Activated gamma-delta T cell treated with Interleukin-2 at 50 U/mL for 16 hours (primary cell): ENCODE measurements around the gene ATRAID.

ENCODE experiments used
- DNase-seq: peaks from one replicate; pipeline ENCODE4 v3.0.0-alpha.2; 2020

The ATRAID gene

GRCh38 chr2:27251766-27252165, 39.9 kb downstream of the ATRAID start:
- DNase-seq = no peak

DNA sequence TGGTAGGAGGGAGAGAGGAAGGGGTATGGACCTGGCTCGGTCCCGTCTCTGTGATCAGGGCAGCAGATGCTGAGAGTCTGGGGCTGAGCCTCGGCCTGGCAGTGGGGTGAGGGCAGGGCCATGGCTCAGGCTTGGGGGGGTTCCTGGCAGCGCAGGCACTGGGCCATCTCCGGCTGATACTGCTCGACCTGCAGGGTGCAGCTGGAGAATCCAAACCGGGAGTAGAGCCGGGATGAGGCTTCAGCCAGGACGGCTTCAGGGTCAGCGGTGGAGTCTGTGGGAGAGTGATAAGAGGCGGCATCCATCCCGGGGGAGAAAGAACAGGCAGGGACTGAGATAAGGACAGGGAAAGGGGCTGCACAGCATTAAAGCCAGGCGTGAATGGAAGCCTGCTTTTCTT, 43.3 kb downstream of the ATRAID start:
- no peak for DNase-seq

DNA sequence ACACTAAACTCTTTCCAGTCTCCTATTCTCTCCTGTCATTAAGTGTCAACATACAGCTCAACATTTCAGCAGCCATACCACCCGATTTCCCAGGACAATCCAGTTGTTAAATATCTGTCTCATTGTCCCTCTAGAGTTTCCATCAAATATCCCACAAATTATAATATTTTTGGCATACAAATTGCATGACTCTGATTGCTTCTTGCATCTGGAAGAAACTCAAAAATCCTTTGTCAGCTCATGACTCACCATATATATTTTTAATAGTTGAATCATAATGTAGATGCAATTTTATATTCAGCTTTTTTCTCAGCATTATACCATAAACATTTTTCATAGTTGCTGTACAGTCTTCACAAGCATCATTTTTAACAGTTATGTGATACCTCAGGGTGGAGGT, 43.8 kb downstream of the ATRAID start:
- DNase-seq = no peak

DNA sequence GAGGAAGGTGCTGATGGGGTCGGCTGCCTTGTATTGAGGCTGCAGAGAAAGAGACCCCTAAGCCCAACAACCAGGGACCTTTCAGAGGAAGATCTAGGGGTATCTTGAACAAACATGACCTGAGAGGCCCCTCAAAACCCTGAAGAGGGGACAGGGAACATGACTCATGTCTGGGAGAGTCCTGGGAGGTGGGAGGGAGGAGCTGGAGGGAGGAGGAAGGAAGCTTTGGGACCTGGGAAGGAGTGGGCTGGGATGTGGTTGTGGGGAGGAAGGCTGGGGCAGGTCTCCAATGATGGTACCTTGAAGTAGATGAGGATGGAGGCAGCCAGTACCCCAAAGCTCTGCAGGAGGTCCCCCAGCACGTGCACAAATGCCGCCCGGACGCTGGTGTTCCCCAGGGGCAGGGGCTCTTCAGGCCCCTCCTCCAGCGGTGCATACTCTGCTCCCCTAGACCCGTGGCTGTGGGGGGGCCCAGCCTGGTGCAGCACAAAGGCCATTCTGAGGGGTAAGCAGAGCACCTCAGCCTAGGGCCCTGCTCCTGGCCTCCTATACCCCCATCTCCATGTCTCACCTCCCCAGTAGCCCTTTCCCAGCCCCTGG, 45.1 kb downstream of the ATRAID start:
- DNase-seq = no peak

- no peak for DNase-seq
Observed at GRCh38 chr2:27258051-27258450, 46.2 kb downstream of the ATRAID start.

- no peak for DNase-seq
Observed at GRCh38 chr2:27261241-27261925, 49.5 kb downstream of the ATRAID start.

- DNase-seq = no peak
Observed at GRCh38 chr2:27261926-27262298, 50.1 kb downstream of the ATRAID start.

DNA sequence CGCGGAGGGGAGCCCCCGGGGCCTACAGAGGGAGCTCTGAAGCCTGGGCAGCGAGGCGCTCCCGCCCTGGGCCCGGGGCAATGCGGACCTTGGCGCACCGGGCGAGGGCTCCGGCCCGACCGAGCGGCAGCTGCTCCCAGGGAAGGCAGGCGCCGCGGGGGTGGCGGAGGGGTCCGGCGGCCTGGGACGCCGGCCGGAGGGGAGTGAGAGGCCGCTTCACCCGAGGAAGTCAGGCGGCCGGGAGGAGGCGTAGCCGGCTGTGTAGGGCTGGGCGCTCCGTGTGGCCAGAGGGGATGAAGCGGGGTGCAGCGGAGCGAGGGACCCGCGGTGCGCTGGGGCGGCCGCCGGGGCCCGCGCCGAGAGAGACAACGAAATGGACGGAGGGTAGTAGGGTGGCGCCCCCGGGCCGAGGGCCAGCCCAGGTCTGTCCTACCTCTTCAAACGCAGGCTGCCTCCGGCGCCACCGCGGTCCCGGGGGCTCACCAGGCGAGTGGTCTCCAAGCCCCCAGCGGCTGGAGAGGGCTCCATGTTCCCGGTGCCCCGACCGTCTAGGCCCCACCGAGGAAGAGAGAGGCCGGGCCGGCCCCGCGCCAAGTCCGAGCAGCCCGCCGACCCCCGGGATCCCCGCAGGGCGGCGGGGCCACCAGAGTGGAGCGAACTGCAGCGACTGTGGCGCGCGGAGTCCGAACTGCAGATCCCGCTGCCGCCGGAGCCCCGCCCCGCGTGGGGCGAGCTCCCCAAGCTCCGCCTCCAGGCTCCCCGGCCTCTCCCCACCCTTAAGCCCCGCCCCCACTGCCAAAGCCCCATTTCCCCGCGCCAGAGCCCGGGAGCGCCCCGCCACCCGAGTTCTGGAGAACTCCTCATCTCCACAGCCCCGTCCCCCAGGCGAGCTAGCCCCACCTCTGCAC, 50.8 kb downstream of the ATRAID start, which contains the start of gene SLC30A3:
TSS of gene SLC30A3 (minus strand) at position 669 of the 908 bp plus-strand sequence. CDS start at position 528, 141 bp downstream.
- peak; percentile 54 for DNase-seq

DNA sequence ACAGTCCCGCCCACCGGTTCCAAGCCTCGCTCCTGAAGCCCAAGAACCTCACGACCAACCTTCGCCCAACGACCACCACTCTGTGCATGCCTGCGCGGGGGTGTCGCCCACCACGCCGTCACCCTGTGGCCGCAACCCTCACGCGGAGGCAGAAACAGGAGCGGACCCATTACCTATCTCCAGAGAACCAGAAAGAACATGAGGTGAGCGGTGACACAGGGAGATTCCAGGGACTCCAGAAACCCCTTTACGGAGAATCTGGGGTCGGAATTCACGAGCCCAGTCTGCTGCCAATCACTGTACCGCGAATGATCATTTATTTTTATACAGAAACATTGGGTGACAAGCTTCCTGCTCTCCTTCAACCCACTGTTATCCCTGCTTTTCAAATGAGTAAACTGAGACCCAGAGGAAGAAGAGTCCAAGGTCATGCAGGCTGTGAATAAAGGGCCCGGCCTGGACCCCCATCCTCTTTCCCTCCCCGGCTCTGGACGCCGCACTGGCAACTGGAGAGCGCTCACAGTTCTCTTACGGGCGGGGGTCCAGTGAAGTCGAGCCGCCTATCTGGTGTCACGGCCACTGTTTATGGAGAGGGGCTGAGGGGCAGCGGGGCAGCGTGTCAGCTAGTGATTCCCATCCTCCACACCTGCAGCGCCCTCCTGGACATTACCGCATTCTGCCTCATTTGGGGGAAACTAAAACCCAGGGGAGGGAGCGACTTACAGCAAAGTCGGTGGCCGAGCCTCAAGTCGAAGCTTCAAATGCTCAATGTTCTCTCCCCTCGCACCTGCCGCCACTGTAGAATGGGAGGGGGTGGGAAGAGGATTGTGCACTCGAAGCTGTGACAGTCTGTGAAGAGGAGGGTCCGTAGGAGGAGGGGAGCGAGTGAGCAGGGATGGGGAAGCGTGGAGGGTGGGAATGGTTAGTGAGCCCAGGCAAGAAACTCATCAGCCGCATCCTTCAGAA, 51.7 kb downstream of the ATRAID start:
- DNase-seq = no peak

GRCh38 chr2:27264253-27264752, 52.5 kb downstream of the ATRAID start:
- no peak for DNase-seq

- peak; percentile 45 for DNase-seq
Observed at GRCh38 chr2:27264753-27265535, 53.1 kb downstream of the ATRAID start.

- DNase-seq = no peak
Observed at GRCh38 chr2:27265536-27265870, 53.7 kb downstream of the ATRAID start.
